ENCODE results near the gene DGKZ. TPM values are rescaled to one million over a fixed set of nuclear protein-coding genes. Genes with fewer than 3 reads are reported as not detected.

The DGKZ gene
- total and polyA plus RNA-seq, 4 donors, result 4.6 to 24.3 (median 14.4) TPM

DNA sequence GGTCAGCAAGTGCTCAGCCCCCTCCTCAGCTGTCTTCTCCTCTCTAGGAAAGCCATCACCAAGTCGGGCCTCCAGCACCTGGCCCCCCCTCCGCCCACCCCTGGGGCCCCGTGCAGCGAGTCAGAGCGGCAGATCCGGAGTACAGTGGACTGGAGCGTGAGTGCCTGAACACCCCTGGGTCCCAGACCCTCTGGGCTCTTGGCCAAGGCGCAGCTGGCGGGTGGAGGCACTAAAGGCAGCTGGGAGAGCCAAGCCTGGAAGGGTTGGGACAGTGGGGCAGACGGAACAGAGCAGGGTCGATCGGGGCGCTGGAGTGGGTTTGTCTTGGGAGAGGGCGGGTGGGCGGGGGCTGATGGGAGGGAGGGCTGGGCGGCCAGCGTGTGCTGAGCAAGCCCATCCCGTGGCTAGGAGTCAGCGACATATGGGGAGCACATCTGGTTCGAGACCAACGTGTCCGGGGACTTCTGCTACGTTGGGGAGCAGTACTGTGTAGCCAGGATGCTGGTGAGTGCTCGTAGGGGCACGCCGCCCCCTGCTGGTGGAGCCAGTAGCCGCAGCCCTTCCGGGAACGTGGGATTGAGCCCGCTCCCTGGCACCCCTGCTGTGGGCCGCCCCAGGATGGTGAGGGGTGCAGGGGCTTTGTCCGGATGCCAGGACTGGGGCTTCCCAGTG lies 20.1 kb downstream of the DGKZ start:
- H3K4me3 ChIP-seq (ENCODE audit: low read depth in 1 of 3, low read length in 3 of 3), result no peak overlapping the region
- peaks cover 0 to 12% (median 6%) of the 10 kb centered on the region in 4 donors for H3K4me1 ChIP-seq (ENCODE audit: control insufficient read depth in 4 of 4, insufficient read depth in 4 of 4, low read length in 3 of 4)
- H3K27ac ChIP-seq (ENCODE audit: low read depth in 1 of 2, low read length in 2 of 2), result no peak overlapping the region
- no peak overlapping the region for H3K9ac ChIP-seq (ENCODE audit: low read depth in 1 of 2, low read length in 2 of 2)
- peak; percentile 76 for DNase-seq (ENCODE audit: low spot score)
- TF ChIP-seq, protein P1, sequence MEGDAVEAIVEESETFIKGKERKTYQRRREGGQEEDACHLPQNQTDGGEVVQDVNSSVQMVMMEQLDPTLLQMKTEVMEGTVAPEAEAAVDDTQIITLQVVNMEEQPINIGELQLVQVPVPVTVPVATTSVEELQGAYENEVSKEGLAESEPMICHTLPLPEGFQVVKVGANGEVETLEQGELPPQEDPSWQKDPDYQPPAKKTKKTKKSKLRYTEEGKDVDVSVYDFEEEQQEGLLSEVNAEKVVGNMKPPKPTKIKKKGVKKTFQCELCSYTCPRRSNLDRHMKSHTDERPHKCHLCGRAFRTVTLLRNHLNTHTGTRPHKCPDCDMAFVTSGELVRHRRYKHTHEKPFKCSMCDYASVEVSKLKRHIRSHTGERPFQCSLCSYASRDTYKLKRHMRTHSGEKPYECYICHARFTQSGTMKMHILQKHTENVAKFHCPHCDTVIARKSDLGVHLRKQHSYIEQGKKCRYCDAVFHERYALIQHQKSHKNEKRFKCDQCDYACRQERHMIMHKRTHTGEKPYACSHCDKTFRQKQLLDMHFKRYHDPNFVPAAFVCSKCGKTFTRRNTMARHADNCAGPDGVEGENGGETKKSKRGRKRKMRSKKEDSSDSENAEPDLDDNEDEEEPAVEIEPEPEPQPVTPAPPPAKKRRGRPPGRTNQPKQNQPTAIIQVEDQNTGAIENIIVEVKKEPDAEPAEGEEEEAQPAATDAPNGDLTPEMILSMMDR (IDR thresholded peaks at IDR 0.05; ENCODE audit: low read depth, low read length, missing input control), result peak; percentile 69
- TF ChIP-seq HNF4G (IDR thresholded peaks at IDR 0.05), result no peak
- TF ChIP-seq, protein P2, sequence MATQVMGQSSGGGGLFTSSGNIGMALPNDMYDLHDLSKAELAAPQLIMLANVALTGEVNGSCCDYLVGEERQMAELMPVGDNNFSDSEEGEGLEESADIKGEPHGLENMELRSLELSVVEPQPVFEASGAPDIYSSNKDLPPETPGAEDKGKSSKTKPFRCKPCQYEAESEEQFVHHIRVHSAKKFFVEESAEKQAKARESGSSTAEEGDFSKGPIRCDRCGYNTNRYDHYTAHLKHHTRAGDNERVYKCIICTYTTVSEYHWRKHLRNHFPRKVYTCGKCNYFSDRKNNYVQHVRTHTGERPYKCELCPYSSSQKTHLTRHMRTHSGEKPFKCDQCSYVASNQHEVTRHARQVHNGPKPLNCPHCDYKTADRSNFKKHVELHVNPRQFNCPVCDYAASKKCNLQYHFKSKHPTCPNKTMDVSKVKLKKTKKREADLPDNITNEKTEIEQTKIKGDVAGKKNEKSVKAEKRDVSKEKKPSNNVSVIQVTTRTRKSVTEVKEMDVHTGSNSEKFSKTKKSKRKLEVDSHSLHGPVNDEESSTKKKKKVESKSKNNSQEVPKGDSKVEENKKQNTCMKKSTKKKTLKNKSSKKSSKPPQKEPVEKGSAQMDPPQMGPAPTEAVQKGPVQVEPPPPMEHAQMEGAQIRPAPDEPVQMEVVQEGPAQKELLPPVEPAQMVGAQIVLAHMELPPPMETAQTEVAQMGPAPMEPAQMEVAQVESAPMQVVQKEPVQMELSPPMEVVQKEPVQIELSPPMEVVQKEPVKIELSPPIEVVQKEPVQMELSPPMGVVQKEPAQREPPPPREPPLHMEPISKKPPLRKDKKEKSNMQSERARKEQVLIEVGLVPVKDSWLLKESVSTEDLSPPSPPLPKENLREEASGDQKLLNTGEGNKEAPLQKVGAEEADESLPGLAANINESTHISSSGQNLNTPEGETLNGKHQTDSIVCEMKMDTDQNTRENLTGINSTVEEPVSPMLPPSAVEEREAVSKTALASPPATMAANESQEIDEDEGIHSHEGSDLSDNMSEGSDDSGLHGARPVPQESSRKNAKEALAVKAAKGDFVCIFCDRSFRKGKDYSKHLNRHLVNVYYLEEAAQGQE (IDR thresholded peaks at IDR 0.05), result no peak
- TF ChIP-seq, protein P3, sequence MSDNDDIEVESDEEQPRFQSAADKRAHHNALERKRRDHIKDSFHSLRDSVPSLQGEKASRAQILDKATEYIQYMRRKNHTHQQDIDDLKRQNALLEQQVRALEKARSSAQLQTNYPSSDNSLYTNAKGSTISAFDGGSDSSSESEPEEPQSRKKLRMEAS (IDR thresholded peaks at IDR 0.05), result no peak
- TF ChIP-seq TAF1 (conservative IDR thresholded peaks at IDR 0.05), result no peak
- TF ChIP-seq EGR1 (IDR thresholded peaks at IDR 0.05; ENCODE audit: low read depth in 2 of 2), result no peak
- no peak for TF ChIP-seq NR2F2 (IDR thresholded peaks at IDR 0.05)
- peak; percentile 64 to 74 for TF ChIP-seq RAD21 (IDR thresholded peaks at IDR 0.05)
- no peaks in the 10 kb centered on the region for H3K27me3 ChIP-seq (ENCODE audit: control insufficient read depth in 4 of 4, insufficient read depth in 4 of 4, low read length in 3 of 4)
- no peaks in the 10 kb centered on the region for H3K9me3 ChIP-seq (ENCODE audit: control insufficient read depth in 4 of 4, low read length in 3 of 4)
- 53% methylated on average over 32 of the region's 32 CpGs for WGBS
- peaks cover 0 to 18% (median 7%) of the 10 kb centered on the region in 4 donors for H3K36me3 ChIP-seq (ENCODE audit: control insufficient read depth in 4 of 4, insufficient read depth in 3 of 4, low read depth in 1 of 4, low read length in 3 of 4)

DNA sequence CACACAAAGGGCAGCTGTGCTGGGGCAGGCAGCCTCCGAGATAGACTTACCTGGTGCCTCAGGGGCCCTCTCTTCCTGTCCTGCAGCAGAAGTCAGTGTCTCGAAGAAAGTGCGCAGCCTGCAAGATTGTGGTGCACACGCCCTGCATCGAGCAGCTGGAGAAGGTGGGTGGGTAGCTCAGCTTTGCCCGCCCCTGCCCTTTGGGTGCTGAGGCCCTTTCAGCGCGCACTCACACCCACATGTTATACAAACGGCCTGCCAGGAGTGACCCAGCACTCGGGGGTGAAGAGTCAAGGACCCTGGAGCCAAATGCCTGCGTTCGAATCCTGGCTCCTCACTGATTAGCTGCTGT lies 20.6 kb downstream of the DGKZ start:
- Histone ChIP-seq H3K27me3 (ENCODE audit: control insufficient read depth in 4 of 4, insufficient read depth in 4 of 4, low read length in 3 of 4) (no peaks in the 10 kb centered on the region), H3K4me3 (ENCODE audit: low read depth in 1 of 3, low read length in 3 of 3) (no peak overlapping the region), H3K4me1 (ENCODE audit: control insufficient read depth in 4 of 4, insufficient read depth in 4 of 4, low read length in 3 of 4) (peaks cover 0 to 10% (median 3%) of the 10 kb centered on the region in 4 donors), H3K9ac (ENCODE audit: low read depth in 1 of 2, low read length in 2 of 2) (no peak overlapping the region), H3K27ac (ENCODE audit: low read depth in 1 of 2, low read length in 2 of 2) (no peak overlapping the region), H3K36me3 (ENCODE audit: control insufficient read depth in 4 of 4, insufficient read depth in 3 of 4, low read depth in 1 of 4, low read length in 3 of 4) (peaks cover 0 to 21% (median 7%) of the 10 kb centered on the region in 4 donors), H3K9me3 (ENCODE audit: control insufficient read depth in 4 of 4, low read length in 3 of 4) (no peaks in the 10 kb centered on the region)
- WGBS, result 71% methylated on average over 12 of the region's 12 CpGs
- TF ChIP-seq SP1 (IDR thresholded peaks at IDR 0.05) (no peak), HNF4G (IDR thresholded peaks at IDR 0.05) (no peak), RAD21 (IDR thresholded peaks at IDR 0.05) (no peak), NR2F2 (IDR thresholded peaks at IDR 0.05) (no peak), HNF4A (conservative IDR thresholded peaks at IDR 0.05) (no peak), TAF1 (conservative IDR thresholded peaks at IDR 0.05) (no peak), FOXA2 (IDR thresholded peaks at IDR 0.05) (no peak), FOXA1 (IDR thresholded peaks at IDR 0.05) (no peak), EGR1 (IDR thresholded peaks at IDR 0.05; ENCODE audit: low read depth in 2 of 2) (no peak), YY1 (IDR thresholded peaks at IDR 0.05) (no peak)
- TF ChIP-seq, protein P4, sequence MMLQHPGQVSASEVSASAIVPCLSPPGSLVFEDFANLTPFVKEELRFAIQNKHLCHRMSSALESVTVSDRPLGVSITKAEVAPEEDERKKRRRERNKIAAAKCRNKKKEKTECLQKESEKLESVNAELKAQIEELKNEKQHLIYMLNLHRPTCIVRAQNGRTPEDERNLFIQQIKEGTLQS (IDR thresholded peaks at IDR 0.05), result no peak
- TF ChIP-seq, protein P5, sequence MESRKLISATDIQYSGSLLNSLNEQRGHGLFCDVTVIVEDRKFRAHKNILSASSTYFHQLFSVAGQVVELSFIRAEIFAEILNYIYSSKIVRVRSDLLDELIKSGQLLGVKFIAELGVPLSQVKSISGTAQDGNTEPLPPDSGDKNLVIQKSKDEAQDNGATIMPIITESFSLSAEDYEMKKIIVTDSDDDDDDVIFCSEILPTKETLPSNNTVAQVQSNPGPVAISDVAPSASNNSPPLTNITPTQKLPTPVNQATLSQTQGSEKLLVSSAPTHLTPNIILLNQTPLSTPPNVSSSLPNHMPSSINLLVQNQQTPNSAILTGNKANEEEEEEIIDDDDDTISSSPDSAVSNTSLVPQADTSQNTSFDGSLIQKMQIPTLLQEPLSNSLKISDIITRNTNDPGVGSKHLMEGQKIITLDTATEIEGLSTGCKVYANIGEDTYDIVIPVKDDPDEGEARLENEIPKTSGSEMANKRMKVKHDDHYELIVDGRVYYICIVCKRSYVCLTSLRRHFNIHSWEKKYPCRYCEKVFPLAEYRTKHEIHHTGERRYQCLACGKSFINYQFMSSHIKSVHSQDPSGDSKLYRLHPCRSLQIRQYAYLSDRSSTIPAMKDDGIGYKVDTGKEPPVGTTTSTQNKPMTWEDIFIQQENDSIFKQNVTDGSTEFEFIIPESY (IDR thresholded peaks at IDR 0.05), result no peak
- TF ChIP-seq, protein P1 (IDR thresholded peaks at IDR 0.05; ENCODE audit: low read depth, low read length, missing input control), result no peak
- TF ChIP-seq, protein P3 (IDR thresholded peaks at IDR 0.05), result no peak
- DNase-seq (ENCODE audit: low spot score), result no peak

Measured in liver (tissue), 9 donors.